ENCODE measurements around the gene USHBP1. TPM values are rescaled to one million over a fixed set of nuclear protein-coding genes. Genes with fewer than 3 reads are reported as not detected.
A peak's percentile ranks its signal among the peaks of the same experiment; 100 is the strongest.

Gene USHBP1
- total RNA-seq, 1 experiment from 2014 or later = 0.15 TPM

- peaks cover 23 to 47% of the 10 kb centered on the region in 2 experiments for H3K4me1 ChIP-seq (ENCODE audit: control insufficient read depth in 1 of 2, insufficient read depth in 2 of 2, low read length in 2 of 2)
- intact Hi-C loops (cut with micrococcal nuclease) = no loop called here
- DNase-seq (ENCODE audit: low read depth, low spot score) (no peak), ATAC-seq (peak; percentile 48)
- peak overlapping the region; percentile 36; the same call in 1 of the 2 replicates for H3K9ac ChIP-seq (ENCODE audit: low read length)
- H3K9me2 ChIP-seq (ENCODE audit: insufficient read depth) = no peaks in the 10 kb centered on the region
- no peak overlapping the region for H2AFZ ChIP-seq (ENCODE audit: low read depth, low read length, poor library complexity, severe bottlenecking)
- ChIA-PET POLR2A (interaction anchor here (1.3 kb wide), 1 partner anchor 28 kb away, joined by 3 read pairs; no protein-coding TSS in a partner anchor), RAD21 (ENCODE audit: low non-redundant PET in 1 of 2, low total read pairs in 2 of 2, uncharacterized antibody in 2 of 2, unreplicated experiment in 2 of 2) (no interaction called here), CTCF (interaction anchor here (0.6 kb wide), 1 partner anchor 152 kb away, joined by 3 read pairs; no protein-coding TSS in a partner anchor)
- H3K27me3 ChIP-seq (ENCODE audit: insufficient read depth, low read length) = no peaks in the 10 kb centered on the region
- 0 out of 4 replicates have a peak, but pooled peaks cover 0 to 2% of the 10 kb centered on the region in 2 experiments for H3K36me3 ChIP-seq (ENCODE audit: control insufficient read depth in 1 of 2, insufficient read depth in 2 of 2, low read length in 2 of 2)
- H3K9me3 ChIP-seq (ENCODE audit: control insufficient read depth in 1 of 2, insufficient read depth in 1 of 2, low read depth in 1 of 2, low read length in 2 of 2) = no peaks in the 10 kb centered on the region
- H3K4me2 ChIP-seq (ENCODE audit: low read length) = peak overlapping the region; percentile 64
- H4K20me1 ChIP-seq (ENCODE audit: insufficient read depth) = no peaks in the 10 kb centered on the region
- BruUV-seq (replicated peaks) = no TSS peak
- H3K79me2 ChIP-seq (ENCODE audit: insufficient read depth, low read length) = peaks cover 7% of the 10 kb centered on the region; the same call in 1 of the 2 replicates
- peak overlapping the region in 1 of 2 experiments; percentile 18; a peak in 1 of 4 replicates for H3K4me3 ChIP-seq (replicated peaks in 1 of 2; ENCODE audit: low read depth in 1 of 2, low read length in 2 of 2)
- no peak for TF ChIP-seq ZFX (IDR thresholded peaks at IDR 0.05)
- TF ChIP-seq ZNF274 (IDR thresholded peaks at IDR 0.05; ENCODE audit: low read depth, low read length) = no peak
- TF ChIP-seq, protein P1, sequence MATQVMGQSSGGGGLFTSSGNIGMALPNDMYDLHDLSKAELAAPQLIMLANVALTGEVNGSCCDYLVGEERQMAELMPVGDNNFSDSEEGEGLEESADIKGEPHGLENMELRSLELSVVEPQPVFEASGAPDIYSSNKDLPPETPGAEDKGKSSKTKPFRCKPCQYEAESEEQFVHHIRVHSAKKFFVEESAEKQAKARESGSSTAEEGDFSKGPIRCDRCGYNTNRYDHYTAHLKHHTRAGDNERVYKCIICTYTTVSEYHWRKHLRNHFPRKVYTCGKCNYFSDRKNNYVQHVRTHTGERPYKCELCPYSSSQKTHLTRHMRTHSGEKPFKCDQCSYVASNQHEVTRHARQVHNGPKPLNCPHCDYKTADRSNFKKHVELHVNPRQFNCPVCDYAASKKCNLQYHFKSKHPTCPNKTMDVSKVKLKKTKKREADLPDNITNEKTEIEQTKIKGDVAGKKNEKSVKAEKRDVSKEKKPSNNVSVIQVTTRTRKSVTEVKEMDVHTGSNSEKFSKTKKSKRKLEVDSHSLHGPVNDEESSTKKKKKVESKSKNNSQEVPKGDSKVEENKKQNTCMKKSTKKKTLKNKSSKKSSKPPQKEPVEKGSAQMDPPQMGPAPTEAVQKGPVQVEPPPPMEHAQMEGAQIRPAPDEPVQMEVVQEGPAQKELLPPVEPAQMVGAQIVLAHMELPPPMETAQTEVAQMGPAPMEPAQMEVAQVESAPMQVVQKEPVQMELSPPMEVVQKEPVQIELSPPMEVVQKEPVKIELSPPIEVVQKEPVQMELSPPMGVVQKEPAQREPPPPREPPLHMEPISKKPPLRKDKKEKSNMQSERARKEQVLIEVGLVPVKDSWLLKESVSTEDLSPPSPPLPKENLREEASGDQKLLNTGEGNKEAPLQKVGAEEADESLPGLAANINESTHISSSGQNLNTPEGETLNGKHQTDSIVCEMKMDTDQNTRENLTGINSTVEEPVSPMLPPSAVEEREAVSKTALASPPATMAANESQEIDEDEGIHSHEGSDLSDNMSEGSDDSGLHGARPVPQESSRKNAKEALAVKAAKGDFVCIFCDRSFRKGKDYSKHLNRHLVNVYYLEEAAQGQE (IDR thresholded peaks at IDR 0.05; ENCODE audit: low read depth) = no peak
- TF ChIP-seq CEBPB (IDR thresholded peaks at IDR 0.05; ENCODE audit: low read depth) = no peak
- no peak; the same call in 1 of the 2 replicates for TF ChIP-seq FOSL1 (IDR thresholded peaks at IDR 0.05; ENCODE audit: low read depth)
- TF ChIP-seq, protein P2, sequence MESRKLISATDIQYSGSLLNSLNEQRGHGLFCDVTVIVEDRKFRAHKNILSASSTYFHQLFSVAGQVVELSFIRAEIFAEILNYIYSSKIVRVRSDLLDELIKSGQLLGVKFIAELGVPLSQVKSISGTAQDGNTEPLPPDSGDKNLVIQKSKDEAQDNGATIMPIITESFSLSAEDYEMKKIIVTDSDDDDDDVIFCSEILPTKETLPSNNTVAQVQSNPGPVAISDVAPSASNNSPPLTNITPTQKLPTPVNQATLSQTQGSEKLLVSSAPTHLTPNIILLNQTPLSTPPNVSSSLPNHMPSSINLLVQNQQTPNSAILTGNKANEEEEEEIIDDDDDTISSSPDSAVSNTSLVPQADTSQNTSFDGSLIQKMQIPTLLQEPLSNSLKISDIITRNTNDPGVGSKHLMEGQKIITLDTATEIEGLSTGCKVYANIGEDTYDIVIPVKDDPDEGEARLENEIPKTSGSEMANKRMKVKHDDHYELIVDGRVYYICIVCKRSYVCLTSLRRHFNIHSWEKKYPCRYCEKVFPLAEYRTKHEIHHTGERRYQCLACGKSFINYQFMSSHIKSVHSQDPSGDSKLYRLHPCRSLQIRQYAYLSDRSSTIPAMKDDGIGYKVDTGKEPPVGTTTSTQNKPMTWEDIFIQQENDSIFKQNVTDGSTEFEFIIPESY (IDR thresholded peaks at IDR 0.05; ENCODE audit: extremely low read depth, insufficient replicate concordance, low read length) = no peak
- no peak for TF ChIP-seq RAD21 (IDR thresholded peaks at IDR 0.05; ENCODE audit: low read depth)
- no peak for TF ChIP-seq MAX (IDR thresholded peaks at IDR 0.05)
- H3K27ac ChIP-seq (ENCODE audit: low read depth, low read length) = peak overlapping the region; percentile 65
These were observed 44.3 kb downstream of the USHBP1 start for GRCh38 chr19:17220207-17220758.

Data from HCT116 (cell line).